ENCODE results near the gene MVD.

GRCh38 chr16:88630941-88631340, 31.9 kb downstream of the MVD start:
- TF ChIP-seq CTCF (IDR thresholded peaks at IDR 0.05) = no peak
- TF ChIP-seq POLR2A (IDR thresholded peaks at IDR 0.05) = no peak
